ENCODE results near the gene SLC16A3. TPM values are rescaled to one million over a fixed set of nuclear protein-coding genes. Genes with fewer than 3 reads are reported as not detected.

The SLC16A3 gene
- total and polyA plus RNA-seq, 2 of the 4 experiments (the other 2 are of a cell fraction): 49.1 to 181 TPM

- Histone ChIP-seq H2BK120ac (ENCODE audit: low read depth, low read length) (no peak overlapping the region), H4K91ac (ENCODE audit: insufficient read depth, low read depth, low read length) (no peak overlapping the region), H2BK20ac (ENCODE audit: low read depth, low read length) (no peak overlapping the region), H3K27ac (ENCODE audit: insufficient read depth, low read length) (peak overlapping the region; percentile 50), H3K4me3 (ENCODE audit: insufficient read depth, low read depth, low read length) (no peak overlapping the region), H4K20me1 (ENCODE audit: insufficient read depth, low read length) (peaks cover 100% of the 10 kb centered on the region), H3K23ac (ENCODE audit: low read depth, low read length) (0 out of 2 replicates have a peak overlapping the region, but pooled peaks have one; percentile 36), H3K4ac (ENCODE audit: low read depth, low read length) (no peak overlapping the region), H3K14ac (replicated peaks; ENCODE audit: low read depth, low read length) (no peak overlapping the region), H2BK5ac (ENCODE audit: low read depth, low read length, poor library complexity, severe bottlenecking) (peak overlapping the region; percentile 46), H3K9ac (ENCODE audit: low read depth, low read length) (no peak overlapping the region), H3K36me3 (ENCODE audit: control insufficient read depth, insufficient read depth, low read length) (peaks cover 76% of the 10 kb centered on the region), H4K5ac (ENCODE audit: low read depth, low read length) (0 out of 2 replicates have a peak overlapping the region, but pooled peaks have one; percentile 20), H3K56ac (ENCODE audit: extremely low read depth, insufficient read depth, low read length) (no peak overlapping the region), H3K18ac (ENCODE audit: low read depth, low read length) (no peak overlapping the region), H3K9me3 (ENCODE audit: control insufficient read depth, insufficient read depth, low read length) (no peaks in the 10 kb centered on the region), H2AFZ (replicated peaks; ENCODE audit: low read length, poor library complexity) (peak overlapping the region; percentile 13), H3K4me2 (ENCODE audit: low read depth, low read length) (no peak overlapping the region), H2AK9ac (replicated peaks; ENCODE audit: low read depth, low read length, poor library complexity) (peak overlapping the region; percentile 80), H3K4me1 (ENCODE audit: control insufficient read depth, insufficient read depth, low read length) (peaks cover 39% of the 10 kb centered on the region), H3K79me1 (ENCODE audit: low read depth in 1 of 2, low read length in 2 of 2) (peaks cover 15 to 82% of the 10 kb centered on the region in 2 experiments; a peak in 3 of 4 replicates), H4K8ac (ENCODE audit: low read depth in 2 of 2, low read length in 2 of 2) (no peak overlapping the region), H3K9me1 (ENCODE audit: insufficient read depth, low read length) (peaks cover 5% of the 10 kb centered on the region; the same call in 1 of the 2 replicates), H3K27me3 (ENCODE audit: control insufficient read depth, insufficient read depth, low read length) (no peaks in the 10 kb centered on the region), H2BK15ac (ENCODE audit: low read depth, low read length) (no peak overlapping the region), H2AK5ac (ENCODE audit: low read depth, low read length) (no peak overlapping the region)
- intact Hi-C loops (cut with micrococcal nuclease) (loop anchor here (5.0 kb wide), 3 partner anchors 34 to 171 kb away; no protein-coding TSS in a partner anchor), dilution Hi-C loops (cut with HindIII; ENCODE audit: low sequenced_read_pairs, unreplicated experiment) (no loop called here), in situ Hi-C loops (cut with MboI; ENCODE audit: low sequenced_read_pairs) (no loop called here)
- BruUV-seq (replicated peaks): no TSS peak
- TF ChIP-seq USF2 (IDR thresholded peaks at IDR 0.05; ENCODE audit: low read depth, low read length) (peak; percentile 65; the same call in 1 of the 2 replicates), RFX5 (IDR thresholded peaks at IDR 0.05; ENCODE audit: low read depth, low read length) (no peak)
- WGBS, 2 experiments (ENCODE audit: extremely low coverage in 2 of 2, insufficient read length in 1 of 2): 74% methylated on average over 12 of the region's 27 CpGs; no CpG with 5 or more reads in 1 of the 2 experiments
- ChIA-PET CTCF (interaction anchor here (0.7 kb wide), 1 partner anchor 35 kb away, joined by 3 read pairs; no protein-coding TSS in a partner anchor), POLR2A (ENCODE audit: unreplicated experiment) (no interaction called here)
- ATAC-seq (ENCODE audit: low read depth) (peak; percentile 9), DNase-seq (peak; percentile 36)
These were observed 12.5 kb downstream of the SLC16A3 start for GRCh38 chr17:82241183-82241925.
